ENCODE measurements around the gene HOMER3. TPM values are rescaled to one million over a fixed set of nuclear protein-coding genes. Genes with fewer than 3 reads are reported as not detected.

The HOMER3 gene
- total RNA-seq, 1 donor from 2014 or later: 78.8 TPM

DNA sequence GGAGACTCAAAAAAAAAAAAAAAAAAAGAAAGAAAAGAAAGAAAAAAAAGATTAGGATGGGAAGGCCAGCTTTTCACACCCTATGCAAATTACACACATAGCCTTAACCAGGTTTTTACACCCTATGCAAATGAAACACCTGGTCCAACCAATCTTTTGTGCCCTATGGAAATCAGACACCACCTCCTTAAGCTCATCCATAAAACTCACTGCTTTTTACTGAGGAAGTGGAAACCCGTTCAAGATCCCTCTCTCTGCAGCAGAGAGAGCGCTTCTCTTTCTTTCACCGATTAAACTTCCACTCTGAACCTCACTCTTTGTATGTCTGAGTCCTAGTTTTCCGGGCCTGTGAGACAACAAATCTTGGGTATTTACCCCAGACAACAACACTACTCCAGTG, 25.3 kb upstream of the HOMER3 start:
- TF ChIP-seq, protein P1, sequence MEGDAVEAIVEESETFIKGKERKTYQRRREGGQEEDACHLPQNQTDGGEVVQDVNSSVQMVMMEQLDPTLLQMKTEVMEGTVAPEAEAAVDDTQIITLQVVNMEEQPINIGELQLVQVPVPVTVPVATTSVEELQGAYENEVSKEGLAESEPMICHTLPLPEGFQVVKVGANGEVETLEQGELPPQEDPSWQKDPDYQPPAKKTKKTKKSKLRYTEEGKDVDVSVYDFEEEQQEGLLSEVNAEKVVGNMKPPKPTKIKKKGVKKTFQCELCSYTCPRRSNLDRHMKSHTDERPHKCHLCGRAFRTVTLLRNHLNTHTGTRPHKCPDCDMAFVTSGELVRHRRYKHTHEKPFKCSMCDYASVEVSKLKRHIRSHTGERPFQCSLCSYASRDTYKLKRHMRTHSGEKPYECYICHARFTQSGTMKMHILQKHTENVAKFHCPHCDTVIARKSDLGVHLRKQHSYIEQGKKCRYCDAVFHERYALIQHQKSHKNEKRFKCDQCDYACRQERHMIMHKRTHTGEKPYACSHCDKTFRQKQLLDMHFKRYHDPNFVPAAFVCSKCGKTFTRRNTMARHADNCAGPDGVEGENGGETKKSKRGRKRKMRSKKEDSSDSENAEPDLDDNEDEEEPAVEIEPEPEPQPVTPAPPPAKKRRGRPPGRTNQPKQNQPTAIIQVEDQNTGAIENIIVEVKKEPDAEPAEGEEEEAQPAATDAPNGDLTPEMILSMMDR (conservative IDR thresholded peaks at IDR 0.05): no peak
- DNase-seq (ENCODE audit: low read depth, low spot score): no peak
- H3K27ac Mint-ChIP-seq (ENCODE audit: unreplicated experiment): no peak overlapping the region
- H3K4me3 Mint-ChIP-seq: no peak overlapping the region
- no peaks in the 10 kb centered on the region for H3K9me3 Mint-ChIP-seq
- no peaks in the 10 kb centered on the region for H3K36me3 Mint-ChIP-seq (ENCODE audit: low read depth)
- H3K4me1 Mint-ChIP-seq: peaks cover 4% of the 10 kb centered on the region
- H3K27me3 Mint-ChIP-seq (ENCODE audit: low read depth): peaks cover 11% of the 10 kb centered on the region

DNA sequence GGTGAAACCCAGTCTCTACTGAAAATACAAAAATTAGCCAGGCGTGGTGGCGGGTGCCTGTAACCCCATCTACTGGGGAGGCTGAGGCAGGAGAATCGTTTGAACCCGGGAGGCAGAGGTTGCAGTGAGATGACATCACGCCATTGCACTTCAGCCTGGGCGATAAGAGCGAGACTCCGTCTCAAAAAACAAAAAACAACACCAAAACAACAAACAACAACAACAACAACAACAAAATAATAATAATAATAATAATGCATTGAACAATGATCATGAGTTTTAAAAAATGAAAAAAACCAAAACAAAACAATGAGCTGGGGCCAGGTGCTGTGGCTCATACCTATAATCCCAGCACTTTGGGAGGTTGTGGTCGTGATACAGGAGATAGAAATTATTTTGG, 23.1 kb upstream of the HOMER3 start:
- H3K4me1 Mint-ChIP-seq: peaks cover 7% of the 10 kb centered on the region
- no peak overlapping the region for H3K4me3 Mint-ChIP-seq
- H3K27ac Mint-ChIP-seq (ENCODE audit: unreplicated experiment): no peak overlapping the region
- TF ChIP-seq, protein P1 (conservative IDR thresholded peaks at IDR 0.05): no peak
- no peaks in the 10 kb centered on the region for H3K9me3 Mint-ChIP-seq
- peaks cover 13% of the 10 kb centered on the region for H3K27me3 Mint-ChIP-seq (ENCODE audit: low read depth)
- no peaks in the 10 kb centered on the region for H3K36me3 Mint-ChIP-seq (ENCODE audit: low read depth)
- DNase-seq (ENCODE audit: low read depth, low spot score): no peak

DNA sequence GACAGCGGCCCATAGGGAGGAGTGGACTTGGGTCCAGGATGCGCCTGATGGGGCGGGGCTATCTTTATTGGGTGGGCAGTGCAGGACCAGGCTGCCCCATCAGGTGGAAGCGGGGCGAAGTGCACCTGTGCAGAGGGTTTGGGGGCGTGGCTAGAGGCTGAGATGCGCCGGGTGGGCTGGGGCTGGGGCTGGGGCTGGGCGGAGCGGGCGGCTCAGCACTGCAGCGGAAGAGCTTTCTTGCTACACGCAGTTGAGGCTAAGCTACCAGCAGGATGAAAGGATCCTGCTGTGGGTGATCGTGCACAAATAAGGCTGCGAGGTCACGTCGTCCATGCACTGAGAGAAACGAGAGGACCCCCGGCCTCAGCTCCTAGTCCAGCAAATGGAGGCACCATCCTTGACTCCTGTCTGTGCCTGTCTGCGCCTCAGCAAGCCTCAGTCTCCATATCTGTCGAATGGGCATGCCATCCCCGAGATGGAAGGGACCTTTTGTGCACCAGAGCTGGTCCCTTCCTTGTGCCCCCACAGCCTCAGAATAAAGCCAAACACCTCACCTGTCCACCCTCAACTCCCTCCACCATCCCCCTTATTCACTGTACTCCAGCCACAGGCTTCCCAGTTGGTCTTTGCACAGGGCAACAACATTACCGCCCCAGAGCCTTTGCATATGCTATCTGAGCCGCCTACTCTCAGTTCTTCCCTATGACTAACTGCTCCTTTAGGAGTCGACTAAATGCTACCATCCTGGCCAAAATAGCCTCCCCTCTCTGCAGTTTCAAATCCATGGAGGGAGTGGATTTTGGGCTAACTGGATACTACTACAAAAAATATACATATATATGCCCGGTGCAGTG, 21.0 kb upstream of the HOMER3 start:
- H3K4me1 Mint-ChIP-seq: peaks cover 7% of the 10 kb centered on the region
- no peak overlapping the region for H3K4me3 Mint-ChIP-seq
- H3K27ac Mint-ChIP-seq (ENCODE audit: unreplicated experiment): no peak overlapping the region

DNA sequence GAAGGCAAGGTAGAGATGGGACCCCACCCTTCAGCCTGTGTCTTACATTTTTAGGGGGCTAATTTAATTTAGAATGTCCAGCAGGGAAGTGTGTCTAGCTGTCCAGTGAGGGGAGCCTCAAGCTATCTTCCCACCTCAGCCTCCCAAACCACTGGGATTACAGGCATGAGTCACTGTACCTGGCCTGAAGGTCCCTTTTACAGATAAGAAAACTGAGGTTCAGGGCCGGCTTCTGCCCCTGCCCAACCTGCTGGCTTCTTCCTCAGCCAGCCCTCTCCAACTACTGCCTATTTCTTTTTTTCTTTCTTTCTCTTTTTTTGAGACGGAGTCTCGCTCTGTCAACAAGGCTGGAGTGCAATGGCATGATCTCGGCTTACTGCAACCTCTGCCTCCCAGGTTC, 19.4 kb upstream of the HOMER3 start:
- no peak overlapping the region for H3K4me3 Mint-ChIP-seq
- peaks cover 7% of the 10 kb centered on the region for H3K4me1 Mint-ChIP-seq
- DNase-seq (ENCODE audit: low read depth, low spot score): no peak
- no peak overlapping the region for H3K27ac Mint-ChIP-seq (ENCODE audit: unreplicated experiment)
- no peaks in the 10 kb centered on the region for H3K9me3 Mint-ChIP-seq
- peaks cover 13% of the 10 kb centered on the region for H3K27me3 Mint-ChIP-seq (ENCODE audit: low read depth)
- TF ChIP-seq, protein P1 (conservative IDR thresholded peaks at IDR 0.05): no peak
- no peaks in the 10 kb centered on the region for H3K36me3 Mint-ChIP-seq (ENCODE audit: low read depth)

More for the DNA sequence above, 21.0 kb upstream of the HOMER3 start:
- H3K9me3 Mint-ChIP-seq: no peaks in the 10 kb centered on the region
- H3K36me3 Mint-ChIP-seq (ENCODE audit: low read depth): no peaks in the 10 kb centered on the region
- no peak for DNase-seq (ENCODE audit: low read depth, low spot score)
- TF ChIP-seq, protein P1 (conservative IDR thresholded peaks at IDR 0.05): no peak
- peaks cover 13% of the 10 kb centered on the region for H3K27me3 Mint-ChIP-seq (ENCODE audit: low read depth)

DNA sequence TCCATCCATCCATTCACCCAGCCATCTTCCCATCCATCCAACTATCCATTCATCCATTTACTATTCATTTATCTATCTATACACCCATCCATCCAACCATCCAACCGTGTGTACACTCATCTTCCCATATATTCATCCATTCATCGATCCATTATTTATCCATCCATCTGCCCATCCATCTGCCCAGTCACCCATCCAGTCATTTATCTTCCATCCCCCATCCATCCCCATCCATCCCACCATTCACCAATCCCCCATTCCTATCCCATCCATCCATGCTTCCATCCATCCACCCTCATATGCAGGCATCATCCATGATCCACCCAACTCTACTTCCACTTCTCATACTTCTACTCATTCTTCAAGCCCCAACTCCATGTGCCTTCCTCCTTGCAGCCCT, 14.0 kb upstream of the HOMER3 start:
- no peaks in the 10 kb centered on the region for H3K4me1 Mint-ChIP-seq
- no peak overlapping the region for H3K4me3 Mint-ChIP-seq
- H3K36me3 Mint-ChIP-seq (ENCODE audit: low read depth): no peaks in the 10 kb centered on the region
- TF ChIP-seq, protein P1 (conservative IDR thresholded peaks at IDR 0.05): no peak
- no peak overlapping the region for H3K27ac Mint-ChIP-seq (ENCODE audit: unreplicated experiment)
- H3K27me3 Mint-ChIP-seq (ENCODE audit: low read depth): no peaks in the 10 kb centered on the region
- DNase-seq (ENCODE audit: low read depth, low spot score): no peak
- H3K9me3 Mint-ChIP-seq: peaks cover 5% of the 10 kb centered on the region
